GM23338 (cell line): ENCODE measurements around the gene PRR13. TPM values are rescaled to one million over a fixed set of nuclear protein-coding genes. Genes with fewer than 3 reads are reported as not detected.

Experiments
- ATAC-seq: fragments of 200-7000 bp; cut with Tn5 transposase; 3 replicates; pipeline ENCODE4 v1.9.1; 2020
- DNase-seq: peaks from one replicate; pipeline ENCODE4 v3.0.0-alpha.2; 2015; ENCODE audit warnings: low spot score
- H2AFZ ChIP-seq: fragments of 200-600 bp; sonication (generic); 2 replicates; pipeline ENCODE4 v1.8.0; 2016; ENCODE audit warnings: antibody characterized with exemption, mild to moderate bottlenecking, moderate library complexity
- H3F3A ChIP-seq: fragments of 200-600 bp; sonication (generic); replicated peaks from 2 replicates; pipeline ENCODE4 v1.8.0; 2017; ENCODE audit warnings: antibody characterized with exemption, mixed run types, low read depth
- H3K27ac ChIP-seq: fragments of 200-600 bp; sonication (generic); 2 replicates; pipeline ENCODE4 v1.6.1; 2016; ENCODE audit warnings: low read depth
- H3K27me3 ChIP-seq: fragments of 200-600 bp; sonication (generic); 2 replicates; pipeline ENCODE4 v1.8.0; 2016; ENCODE audit warnings: mild to moderate bottlenecking, mixed run types, moderate library complexity; ENCODE audit not compliant: insufficient read depth
- H3K36me3 ChIP-seq: fragments of 200-600 bp; sonication (generic); 2 replicates; pipeline ENCODE4 v1.8.0; 2016; ENCODE audit warnings: mild to moderate bottlenecking; ENCODE audit not compliant: insufficient read depth
- H3K4me1 ChIP-seq: fragments of 200-600 bp; sonication (generic); 2 replicates; pipeline ENCODE4 v1.8.0; 2016; ENCODE audit warnings: mild to moderate bottlenecking, moderate library complexity; ENCODE audit not compliant: insufficient read depth
- H3K4me2 ChIP-seq: fragments of 200-600 bp; sonication (generic); 2 replicates; pipeline ENCODE4 v1.7.1; 2017; ENCODE audit warnings: mixed run types
- H3K4me3 ChIP-seq: fragments of 200-600 bp; sonication (generic); 2 replicates; pipeline ENCODE4 v1.6.1; 2016; ENCODE audit warnings: mixed run types
- H3K79me2 ChIP-seq: fragments of 200-600 bp; sonication (generic); replicated peaks from 2 replicates; pipeline ENCODE4 v1.8.0; 2017; ENCODE audit warnings: mild to moderate bottlenecking; ENCODE audit not compliant: insufficient read depth
- H3K9me2 ChIP-seq: fragments of 200-600 bp; sonication (generic); 2 replicates; pipeline ENCODE4 v1.8.0; 2017; ENCODE audit not compliant: insufficient read depth
- H4K20me1 ChIP-seq: fragments of 200-600 bp; sonication (generic); replicated peaks from 2 replicates; pipeline ENCODE4 v1.8.0; 2017; ENCODE audit warnings: mild to moderate bottlenecking; ENCODE audit not compliant: insufficient read depth
- H3K27ac Mint-ChIP-seq: 2 replicates; pipeline ENCODE4 v1.8.0; 2020; ENCODE audit warnings: inconsistent platforms, mild to moderate bottlenecking, moderate library complexity, mixed read lengths
- H3K27me3 Mint-ChIP-seq: 3 replicates; pipeline ENCODE4 v1.8.0; 2022; ENCODE audit warnings: low read depth, mild to moderate bottlenecking, moderate library complexity, mixed read lengths, inconsistent platforms; ENCODE audit not compliant: insufficient read depth, poor library complexity
- H3K36me3 Mint-ChIP-seq: 3 replicates; pipeline ENCODE4 v1.8.0; 2021; ENCODE audit warnings: low read depth, mild to moderate bottlenecking, inconsistent platforms, moderate library complexity, mixed read lengths
- H3K4me1 Mint-ChIP-seq: 3 replicates; pipeline ENCODE4 v1.8.0; 2020; ENCODE audit warnings: mild to moderate bottlenecking, inconsistent platforms, mixed read lengths
- H3K4me3 Mint-ChIP-seq: 3 replicates; pipeline ENCODE4 v1.8.0; 2021; ENCODE audit warnings: moderate library complexity, mild to moderate bottlenecking, inconsistent platforms, mixed read lengths
- H3K9me3 Mint-ChIP-seq: 3 replicates; pipeline ENCODE4 v1.8.0; 2020; ENCODE audit warnings: moderate library complexity, mild to moderate bottlenecking, inconsistent platforms, mixed read lengths
- CREB1 ChIP-seq: fragments of 250-450 bp; sonication (Bioruptor Pico); IDR thresholded peaks from 2 replicates; pipeline ENCODE4 v1.5.0; 2020; ENCODE audit warnings: low read depth, mild to moderate bottlenecking, moderate library complexity
- EZH2 ChIP-seq: fragments of 200-600 bp; sonication (generic); IDR thresholded peaks from one replicate; pipeline ENCODE4 v1.8.0; 2017; ENCODE audit warnings: antibody characterized with exemption, mild to moderate bottlenecking, low read depth; ENCODE audit not compliant: unreplicated experiment
- EZH2phosphoT487 ChIP-seq: fragments of 200-600 bp; sonication (generic); IDR thresholded peaks from one replicate; pipeline ENCODE4 v1.8.1; 2018; ENCODE audit warnings: antibody characterized with exemption; ENCODE audit not compliant: unreplicated experiment
- NANOG ChIP-seq: IDR thresholded peaks from 2 replicates; pipeline ENCODE4 v1.6.1; 2016; ENCODE audit warnings: antibody characterized with exemption, borderline replicate concordance
- POLR2AphosphoS5 ChIP-seq: IDR thresholded peaks from 2 replicates; pipeline ENCODE4 v1.6.1; 2016; ENCODE audit warnings: antibody characterized with exemption, low read depth
- STAT1 ChIP-seq: IDR thresholded peaks from one replicate; pipeline ENCODE4 v1.6.1; 2016; ENCODE audit warnings: antibody characterized with exemption; ENCODE audit not compliant: unreplicated experiment
- polyA plus RNA-seq: library from polyadenylated mRNA; unstranded; fragments of >200 nt; fragmentation: Nextera tagmentation; extraction: Ambion mirVana; gene quantifications from 2 replicates; pipeline ENCODE4 v1.2.1, GENCODE V29; 2016
- total RNA-seq: library from RNA; depleted of rRNA; stranded (reverse); fragments of >200 nt; shearing (Covaris generic); gene quantifications from 2 replicates; pipeline ENCODE4 v1.2.3, GENCODE V29; 2014
- TF ChIP-seq, protein P1 (sequence below): IDR thresholded peaks from 2 replicates; pipeline ENCODE4 v1.6.1; 2016; ENCODE audit warnings: antibody characterized with exemption
- TF ChIP-seq, protein P2 (sequence below): IDR thresholded peaks from one replicate; pipeline ENCODE4 v1.6.1; 2018; ENCODE audit warnings: antibody characterized with exemption; ENCODE audit not compliant: unreplicated experiment

Gene PRR13
- total and polyA plus RNA-seq, 2 experiments from 2014 or later = 70.5 to 303 TPM

DNA sequence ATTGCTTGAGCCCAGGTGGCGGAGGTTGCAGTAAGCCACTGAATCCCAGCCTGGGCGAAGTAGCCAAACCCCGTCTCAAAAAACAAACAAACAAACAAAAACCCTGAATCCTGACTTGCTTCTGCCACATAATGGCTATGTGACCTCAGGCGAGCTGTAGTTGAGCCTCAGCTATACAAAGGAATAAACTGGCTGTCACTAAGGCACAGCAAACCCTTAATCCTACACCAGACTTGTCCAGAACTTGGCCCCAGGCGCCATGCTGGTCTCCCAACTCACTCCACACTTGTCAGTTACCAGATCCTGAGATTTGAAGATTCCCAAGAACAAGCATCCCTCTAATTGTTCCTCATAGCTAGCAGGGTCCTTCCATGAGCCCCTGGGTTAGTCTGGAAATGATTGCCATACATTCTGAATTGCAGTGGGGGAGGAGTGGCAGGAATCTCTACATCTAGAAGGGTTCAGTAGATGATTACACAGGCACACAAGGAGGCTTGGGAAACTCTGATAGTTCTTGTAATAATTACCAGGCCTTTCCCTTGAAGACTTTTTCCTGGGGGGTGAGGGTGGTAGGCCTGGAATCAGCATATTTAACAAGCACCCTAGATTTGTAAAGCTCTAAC, 47.8 kb downstream of the PRR13 start:
- Histone ChIP-seq H3K79me2 (no peaks in the 10 kb centered on the region; the same call in 1 of the 2 replicates), H3F3A (peaks cover 10% of the 10 kb centered on the region), H3K9me2 (no peaks in the 10 kb centered on the region), H3K4me1 (peaks cover 17% of the 10 kb centered on the region), H3K4me3 (no peak overlapping the region), H4K20me1 (peaks cover 17% of the 10 kb centered on the region), H3K4me2 (no peak overlapping the region), H3K27me3 (no peaks in the 10 kb centered on the region), H3K36me3 (peaks cover 4% of the 10 kb centered on the region; the same call in 1 of the 2 replicates), H3K27ac (no peak overlapping the region), H2AFZ (no peak overlapping the region)
- DNase-seq (no peak), ATAC-seq (no peak)
- Mint-ChIP-seq H3K27ac (no peak overlapping the region), H3K4me1 (peaks cover 21% of the 10 kb centered on the region), H3K9me3 (no peaks in the 10 kb centered on the region; the same call in 2 of the 3 replicates), H3K4me3 (no peak overlapping the region), H3K27me3 (peaks cover 20% of the 10 kb centered on the region), H3K36me3 (peaks cover 27% of the 10 kb centered on the region)
- TF ChIP-seq, protein P1, sequence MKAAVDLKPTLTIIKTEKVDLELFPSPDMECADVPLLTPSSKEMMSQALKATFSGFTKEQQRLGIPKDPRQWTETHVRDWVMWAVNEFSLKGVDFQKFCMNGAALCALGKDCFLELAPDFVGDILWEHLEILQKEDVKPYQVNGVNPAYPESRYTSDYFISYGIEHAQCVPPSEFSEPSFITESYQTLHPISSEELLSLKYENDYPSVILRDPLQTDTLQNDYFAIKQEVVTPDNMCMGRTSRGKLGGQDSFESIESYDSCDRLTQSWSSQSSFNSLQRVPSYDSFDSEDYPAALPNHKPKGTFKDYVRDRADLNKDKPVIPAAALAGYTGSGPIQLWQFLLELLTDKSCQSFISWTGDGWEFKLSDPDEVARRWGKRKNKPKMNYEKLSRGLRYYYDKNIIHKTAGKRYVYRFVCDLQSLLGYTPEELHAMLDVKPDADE = no peak
- no peak for TF ChIP-seq NANOG
- no peak for TF ChIP-seq EZH2phosphoT487
- TF ChIP-seq CREB1 (CRISPR knock-in tag) = no peak

DNA sequence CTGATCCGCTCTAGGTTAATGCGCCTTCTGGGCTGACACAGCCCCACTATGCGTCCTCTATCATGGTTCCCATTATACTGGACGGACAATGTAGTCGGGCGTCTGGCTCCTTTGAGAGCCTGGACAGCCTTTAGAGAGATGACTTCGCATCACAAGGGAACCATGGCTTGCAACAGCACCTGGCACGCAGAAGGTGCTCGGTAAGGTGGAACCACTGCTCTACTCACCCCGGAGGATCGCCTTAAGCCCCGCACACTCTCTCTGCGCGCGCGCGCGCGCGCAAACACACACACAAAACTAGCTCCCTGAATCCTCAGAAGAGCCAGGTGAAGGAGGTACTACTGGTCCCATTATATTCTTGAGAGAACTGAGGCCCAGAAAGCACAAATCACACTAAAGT, 50.7 kb downstream of the PRR13 start:
- Histone ChIP-seq H3K79me2 (peaks cover 4% of the 10 kb centered on the region; the same call in 1 of the 2 replicates), H4K20me1 (peaks cover 8% of the 10 kb centered on the region; the same call in 1 of the 2 replicates), H3K36me3 (no peaks in the 10 kb centered on the region), H3K4me2 (peak overlapping the region; percentile 98), H3K9me2 (no peaks in the 10 kb centered on the region), H3K27ac (peak overlapping the region; percentile 91; the same call in 1 of the 2 replicates), H3F3A (peaks cover 9% of the 10 kb centered on the region; the same call in 1 of the 2 replicates), H2AFZ (peak overlapping the region; percentile 86), H3K4me1 (peaks cover 24% of the 10 kb centered on the region), H3K4me3 (peak overlapping the region; percentile 82), H3K27me3 (no peaks in the 10 kb centered on the region)
- ATAC-seq = peak; percentile 23
- TF ChIP-seq, protein P2, sequence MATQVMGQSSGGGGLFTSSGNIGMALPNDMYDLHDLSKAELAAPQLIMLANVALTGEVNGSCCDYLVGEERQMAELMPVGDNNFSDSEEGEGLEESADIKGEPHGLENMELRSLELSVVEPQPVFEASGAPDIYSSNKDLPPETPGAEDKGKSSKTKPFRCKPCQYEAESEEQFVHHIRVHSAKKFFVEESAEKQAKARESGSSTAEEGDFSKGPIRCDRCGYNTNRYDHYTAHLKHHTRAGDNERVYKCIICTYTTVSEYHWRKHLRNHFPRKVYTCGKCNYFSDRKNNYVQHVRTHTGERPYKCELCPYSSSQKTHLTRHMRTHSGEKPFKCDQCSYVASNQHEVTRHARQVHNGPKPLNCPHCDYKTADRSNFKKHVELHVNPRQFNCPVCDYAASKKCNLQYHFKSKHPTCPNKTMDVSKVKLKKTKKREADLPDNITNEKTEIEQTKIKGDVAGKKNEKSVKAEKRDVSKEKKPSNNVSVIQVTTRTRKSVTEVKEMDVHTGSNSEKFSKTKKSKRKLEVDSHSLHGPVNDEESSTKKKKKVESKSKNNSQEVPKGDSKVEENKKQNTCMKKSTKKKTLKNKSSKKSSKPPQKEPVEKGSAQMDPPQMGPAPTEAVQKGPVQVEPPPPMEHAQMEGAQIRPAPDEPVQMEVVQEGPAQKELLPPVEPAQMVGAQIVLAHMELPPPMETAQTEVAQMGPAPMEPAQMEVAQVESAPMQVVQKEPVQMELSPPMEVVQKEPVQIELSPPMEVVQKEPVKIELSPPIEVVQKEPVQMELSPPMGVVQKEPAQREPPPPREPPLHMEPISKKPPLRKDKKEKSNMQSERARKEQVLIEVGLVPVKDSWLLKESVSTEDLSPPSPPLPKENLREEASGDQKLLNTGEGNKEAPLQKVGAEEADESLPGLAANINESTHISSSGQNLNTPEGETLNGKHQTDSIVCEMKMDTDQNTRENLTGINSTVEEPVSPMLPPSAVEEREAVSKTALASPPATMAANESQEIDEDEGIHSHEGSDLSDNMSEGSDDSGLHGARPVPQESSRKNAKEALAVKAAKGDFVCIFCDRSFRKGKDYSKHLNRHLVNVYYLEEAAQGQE = no peak
- TF ChIP-seq POLR2AphosphoS5 (no peak), STAT1 (no peak), EZH2 (no peak)
- Mint-ChIP-seq H3K36me3 (peaks cover 8% of the 10 kb centered on the region; the same call in 2 of the 3 replicates), H3K9me3 (no peaks in the 10 kb centered on the region; the same call in 2 of the 3 replicates), H3K4me1 (peaks cover 40% of the 10 kb centered on the region), H3K4me3 (peak overlapping the region; percentile 92), H3K27ac (peak overlapping the region; percentile 88), H3K27me3 (peaks cover 10% of the 10 kb centered on the region)
- DNase-seq = peak; percentile 46
